Measurements from ENCODE around the gene BFAR. TPM values are rescaled to one million over a fixed set of nuclear protein-coding genes. Genes with fewer than 3 reads are reported as not detected.

The BFAR gene
- total and polyA plus RNA-seq, 9 of the 15 experiments (the other 6 are each of a cell fraction or from before 2014, with no cell fraction given) = 45.0 to 82.6 (median 60.4) TPM

DNA sequence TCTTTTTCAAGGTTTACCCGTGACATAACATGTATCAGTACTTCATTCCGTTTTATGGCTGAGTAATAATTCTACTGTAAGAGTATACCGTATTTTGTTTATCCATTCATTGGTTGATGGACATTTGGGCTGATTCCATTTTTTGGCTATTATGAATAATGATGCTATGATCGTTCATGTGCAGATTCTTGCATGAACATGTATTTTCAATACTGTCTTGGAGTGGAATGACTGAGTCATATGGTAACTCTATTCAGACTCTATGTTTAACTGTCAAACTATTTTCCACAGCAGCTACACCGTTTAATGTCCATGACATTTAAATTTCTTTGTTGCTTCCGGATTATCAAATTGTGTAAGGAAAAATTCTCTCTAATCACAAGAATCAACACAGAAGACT, 17.9 kb downstream of the BFAR start:
- WGBS (ENCODE audit: insufficient coverage, low coverage, missing lambda C conversion rate) = 86% methylated on average over 6 of the region's 6 CpGs
- H2AFZ ChIP-seq (ENCODE audit: low read depth, low read length) = no peak overlapping the region
- 0 out of 3 replicates have a peak, but pooled peaks cover 5% of the 10 kb centered on the region for H3K79me2 ChIP-seq (ENCODE audit: control insufficient read depth, insufficient read depth, low read length)
- H3K27me3 ChIP-seq (ENCODE audit: control insufficient read depth in 2 of 2, insufficient read depth in 2 of 2, low read length in 2 of 2) = no peaks in the 10 kb centered on the region
- ATAC-seq = no peak
- DNase-seq (ENCODE audit: extremely low read depth in 1 of 4, low spot score in 3 of 4) = no peak
- no TSS peak for BruUV-seq (replicated peaks)
- CTCF ChIA-PET (ENCODE audit: low intra/inter-chr PET ratio) = no interaction called here
- H3K9me1 ChIP-seq (ENCODE audit: control insufficient read depth, insufficient read depth, low read length) = no peaks in the 10 kb centered on the region
- H4K20me1 ChIP-seq (replicated peaks; ENCODE audit: control insufficient read depth, insufficient read depth, low read length) = 0 out of 2 replicates have a peak, but pooled peaks cover 3% of the 10 kb centered on the region
- H3K4me3 ChIP-seq = no peak overlapping the region
- no peaks in the 10 kb centered on the region for H3K4me1 ChIP-seq (replicated peaks in 1 of 2; ENCODE audit: control insufficient read depth in 2 of 2, insufficient read depth in 2 of 2, low read length in 2 of 2)
- intact Hi-C loops (cut with micrococcal nuclease) (no loop called here), in situ Hi-C loops (cut with MboI) (no loop called here)
- no peak for TF ChIP-seq ZNF583 (CRISPR knock-in tag; IDR thresholded peaks at IDR 0.05)
- TF ChIP-seq, protein P1, sequence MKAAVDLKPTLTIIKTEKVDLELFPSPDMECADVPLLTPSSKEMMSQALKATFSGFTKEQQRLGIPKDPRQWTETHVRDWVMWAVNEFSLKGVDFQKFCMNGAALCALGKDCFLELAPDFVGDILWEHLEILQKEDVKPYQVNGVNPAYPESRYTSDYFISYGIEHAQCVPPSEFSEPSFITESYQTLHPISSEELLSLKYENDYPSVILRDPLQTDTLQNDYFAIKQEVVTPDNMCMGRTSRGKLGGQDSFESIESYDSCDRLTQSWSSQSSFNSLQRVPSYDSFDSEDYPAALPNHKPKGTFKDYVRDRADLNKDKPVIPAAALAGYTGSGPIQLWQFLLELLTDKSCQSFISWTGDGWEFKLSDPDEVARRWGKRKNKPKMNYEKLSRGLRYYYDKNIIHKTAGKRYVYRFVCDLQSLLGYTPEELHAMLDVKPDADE (conservative IDR thresholded peaks at IDR 0.05; ENCODE audit: control insufficient read depth, low read depth, low read length) = no peak
- no peak for TF ChIP-seq DMBX1 (CRISPR knock-in tag; IDR thresholded peaks at IDR 0.05; ENCODE audit: borderline replicate concordance)
- no peak for TF ChIP-seq ZNF431 (CRISPR knock-in tag; IDR thresholded peaks at IDR 0.05)
- no peak for TF ChIP-seq GATA2 (CRISPR knock-in tag; IDR thresholded peaks at IDR 0.05)
- no peak for TF ChIP-seq SRSF9 (IDR thresholded peaks at IDR 0.05; ENCODE audit: borderline replicate concordance, low read depth, low read length)
- TF ChIP-seq ZNF785 (CRISPR knock-in tag; IDR thresholded peaks at IDR 0.05) = no peak
- H3K9ac ChIP-seq (ENCODE audit: insufficient read depth in 1 of 2, low read depth in 2 of 2, low read length in 2 of 2) = no peak overlapping the region
- POLR2A ChIA-PET = interaction anchor here (0.6 to 4.6 kb wide), 4 partner anchors 9 to 382 kb away, joined by 3 to 26 read pairs (median 4); no protein-coding TSS in a partner anchor
- H3K36me3 ChIP-seq (ENCODE audit: control insufficient read depth, insufficient read depth, low read length) = peaks cover 83% of the 10 kb centered on the region; the same call in 2 of the 3 replicates
- no peak overlapping the region for H3K4me2 ChIP-seq (ENCODE audit: insufficient read depth, low read length)
- FAIRE-seq = no peak
- no peaks in the 10 kb centered on the region for H3K9me3 ChIP-seq (replicated peaks; ENCODE audit: control insufficient read depth, insufficient read depth, low read depth, low read length)
- H3K27ac ChIP-seq (ENCODE audit: extremely low read depth, low read depth, low read length) = no peak overlapping the region

Measured in K562 (cell line).